GM18519 (cell line): ENCODE results near the gene MRPL19.

ENCODE experiments used
- ATAC-seq: cut with Tn5 transposase; IDR thresholded peaks from one replicate; pipeline ENCODE4 v1.9.1; 2021; ENCODE audit warnings: mild to moderate bottlenecking, moderate library complexity; ENCODE audit not compliant: unreplicated experiment, low FRiP score

The MRPL19 gene

DNA sequence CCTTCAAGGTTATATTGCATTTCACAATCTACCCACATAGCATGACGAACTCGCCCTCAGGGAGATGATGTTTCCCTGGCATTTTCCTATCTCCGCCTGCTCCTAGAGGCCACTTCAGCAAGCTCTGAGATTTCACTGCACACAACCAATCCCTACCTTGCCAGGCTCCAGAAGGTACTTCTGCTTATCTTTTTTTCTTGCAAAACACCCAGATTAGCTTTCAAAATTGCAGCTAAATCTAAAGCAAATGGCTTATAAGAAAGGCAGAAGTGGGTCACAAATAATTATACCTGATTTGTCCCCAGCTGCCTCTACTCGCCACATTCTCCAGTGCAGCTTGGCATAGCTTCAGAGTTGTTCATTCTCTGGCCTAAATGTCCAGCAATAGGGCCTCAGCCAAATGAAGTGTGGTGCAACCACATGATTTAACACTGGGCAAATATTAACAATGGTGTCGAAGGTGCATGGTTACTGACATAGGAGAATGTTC, 32.4 kb upstream of the MRPL19 start:
- no peak for ATAC-seq

DNA sequence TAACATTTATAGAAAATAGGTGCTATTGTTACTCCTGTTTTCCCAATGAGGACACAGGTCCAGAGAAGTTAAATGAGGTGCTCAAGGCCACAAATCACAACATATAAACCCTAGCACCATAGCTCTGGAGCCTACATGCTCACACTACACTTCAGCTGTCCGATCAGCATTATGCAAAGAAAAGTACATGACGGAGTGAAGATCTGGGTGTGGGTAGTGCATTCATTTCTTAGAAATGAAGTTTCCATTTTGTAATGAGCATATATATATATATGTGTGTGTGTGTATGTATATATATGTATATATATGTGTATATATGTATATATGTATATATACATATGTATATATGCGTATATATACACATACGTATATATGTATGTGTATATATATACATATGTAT, 30.2 kb upstream of the MRPL19 start:
- no peak for ATAC-seq

DNA sequence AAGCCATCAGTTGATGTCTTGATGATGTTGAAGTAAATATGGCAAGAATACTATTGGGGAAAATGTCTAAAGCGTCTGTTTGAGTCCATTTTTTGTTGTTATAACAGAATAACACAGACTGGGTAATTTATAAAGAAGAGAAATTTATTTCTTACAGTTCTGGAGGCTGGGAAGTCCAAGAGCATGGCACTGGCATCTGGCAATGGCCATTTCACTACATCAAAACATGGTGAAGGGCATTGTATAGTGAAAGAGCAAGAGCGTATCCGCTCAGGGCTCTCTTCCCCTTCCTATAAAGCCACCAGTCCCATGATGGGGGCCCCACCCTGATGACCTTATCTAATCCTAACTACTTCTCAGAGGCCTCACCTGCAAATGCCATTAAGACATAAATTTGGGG, 29.6 kb upstream of the MRPL19 start:
- no peak for ATAC-seq

DNA sequence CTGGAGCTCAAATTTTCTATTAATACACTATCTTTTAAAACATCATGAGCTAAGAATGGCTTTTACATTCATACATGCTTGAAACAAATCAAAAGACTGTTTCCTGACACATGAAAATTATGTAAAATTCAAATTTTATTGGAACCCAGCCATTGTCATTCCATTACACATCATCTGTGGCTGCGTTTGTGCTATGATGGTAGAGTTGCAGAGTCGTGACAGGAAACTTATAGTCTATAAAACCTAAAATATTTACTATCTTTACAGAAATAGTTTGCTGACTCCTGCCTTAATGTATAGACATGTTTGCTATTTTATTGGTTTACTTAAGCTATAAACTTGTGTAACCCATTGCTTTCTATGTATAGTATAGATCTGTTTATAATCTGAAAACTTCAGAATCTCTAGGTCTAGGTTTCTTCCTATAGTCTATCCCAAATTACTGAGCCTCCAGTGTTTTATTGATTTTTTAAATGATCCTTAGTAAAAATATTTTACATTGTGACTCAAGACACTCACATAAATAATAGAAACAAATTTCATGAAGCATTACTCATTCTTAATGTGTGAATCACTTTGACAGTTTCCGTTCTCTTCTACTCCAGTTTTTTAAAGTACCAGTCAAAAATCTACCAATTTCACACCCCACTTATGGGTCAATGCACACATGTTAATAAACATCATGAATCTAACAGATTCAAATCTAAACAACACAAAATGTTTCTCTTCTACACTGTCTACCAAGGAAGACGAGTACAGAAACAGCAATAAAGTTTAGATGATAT, 26.4 kb upstream of the MRPL19 start:
- no peak for ATAC-seq

DNA sequence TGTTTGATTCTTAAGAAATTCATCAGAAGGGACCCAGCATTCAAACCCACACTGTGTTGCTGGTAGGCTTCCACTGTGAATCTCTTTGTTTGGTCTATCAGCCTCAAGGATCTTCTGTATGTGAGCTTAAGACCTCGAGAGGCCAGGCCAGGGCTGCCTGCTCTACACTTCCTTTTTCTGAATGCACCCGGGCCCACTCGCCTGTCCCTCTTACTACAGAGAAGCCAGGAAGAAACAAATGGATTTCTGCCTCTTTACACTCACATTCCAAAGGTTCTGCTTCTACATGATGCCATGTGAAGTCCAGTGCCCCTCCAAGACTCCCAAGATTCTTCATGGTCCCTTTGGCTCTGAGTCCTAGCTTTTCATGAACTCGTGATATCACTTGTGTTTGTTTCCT, 25.4 kb upstream of the MRPL19 start:
- no peak for ATAC-seq

DNA sequence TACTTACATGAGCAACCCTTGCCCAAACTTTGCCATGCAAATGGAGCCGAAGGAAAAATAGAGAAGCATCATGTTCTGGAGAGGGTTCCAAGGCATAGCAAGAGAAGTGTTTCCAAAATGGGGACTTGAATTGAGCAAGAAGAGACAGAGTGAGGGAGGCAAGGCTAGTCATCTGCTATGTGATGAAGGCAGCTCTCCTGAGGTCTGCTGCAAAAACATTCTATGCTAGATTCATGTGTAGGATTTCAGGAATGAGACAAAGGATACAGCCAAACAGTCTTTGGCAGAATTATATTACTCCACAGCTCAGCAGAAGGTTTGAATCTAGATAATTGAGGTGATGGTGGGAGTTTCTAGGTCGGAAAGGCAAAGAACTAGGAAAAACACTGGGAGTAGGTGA, 24.1 kb upstream of the MRPL19 start:
- ATAC-seq: no peak

DNA sequence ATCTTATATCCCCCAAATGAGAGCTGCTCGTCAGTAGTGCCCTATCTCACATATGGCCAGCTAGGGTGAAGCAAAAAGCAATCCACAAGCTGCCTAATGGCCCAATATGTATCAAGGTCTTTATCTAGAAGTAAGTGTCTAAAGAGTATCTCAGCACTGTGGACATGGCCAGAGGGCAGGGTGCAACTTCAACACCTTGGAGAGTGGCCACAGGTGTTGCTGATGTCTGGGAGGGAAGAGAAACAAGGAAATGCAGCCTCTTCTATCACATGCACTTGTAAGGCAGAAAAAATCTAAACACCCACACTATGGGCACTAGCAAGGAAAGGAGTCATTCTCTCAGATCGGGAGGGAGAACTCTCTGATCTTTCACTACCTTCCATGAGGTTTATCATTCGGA, 23.7 kb upstream of the MRPL19 start:
- ATAC-seq: no peak

DNA sequence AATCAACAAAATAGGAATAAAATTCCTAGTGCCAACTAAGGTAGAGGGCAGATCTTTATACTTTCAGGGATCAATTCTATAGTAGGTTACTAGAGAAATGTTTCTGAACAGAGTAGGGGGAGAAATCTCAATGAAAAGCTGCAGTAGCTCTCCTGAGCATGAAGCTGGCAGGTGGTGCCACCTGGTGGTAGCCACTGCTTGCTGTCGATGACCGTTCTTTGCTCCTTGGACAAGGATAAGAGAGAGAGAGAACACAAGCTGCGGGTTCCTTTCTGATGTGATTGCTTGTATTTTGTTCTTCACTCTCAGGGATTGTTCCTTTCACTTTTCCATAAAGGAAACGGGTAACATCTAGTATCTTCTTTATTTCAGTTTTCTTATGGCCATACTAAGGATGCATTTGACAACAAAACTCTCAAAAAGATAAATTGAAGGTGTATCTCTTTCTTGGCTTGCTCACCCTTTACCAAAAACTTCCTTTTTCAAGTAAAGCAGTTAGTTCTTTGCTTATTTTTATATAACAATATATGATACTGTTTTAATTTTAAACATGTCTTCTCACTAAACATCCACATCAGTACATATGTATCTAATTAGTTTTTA, 18.6 kb upstream of the MRPL19 start:
- ATAC-seq: peak; percentile 95

DNA sequence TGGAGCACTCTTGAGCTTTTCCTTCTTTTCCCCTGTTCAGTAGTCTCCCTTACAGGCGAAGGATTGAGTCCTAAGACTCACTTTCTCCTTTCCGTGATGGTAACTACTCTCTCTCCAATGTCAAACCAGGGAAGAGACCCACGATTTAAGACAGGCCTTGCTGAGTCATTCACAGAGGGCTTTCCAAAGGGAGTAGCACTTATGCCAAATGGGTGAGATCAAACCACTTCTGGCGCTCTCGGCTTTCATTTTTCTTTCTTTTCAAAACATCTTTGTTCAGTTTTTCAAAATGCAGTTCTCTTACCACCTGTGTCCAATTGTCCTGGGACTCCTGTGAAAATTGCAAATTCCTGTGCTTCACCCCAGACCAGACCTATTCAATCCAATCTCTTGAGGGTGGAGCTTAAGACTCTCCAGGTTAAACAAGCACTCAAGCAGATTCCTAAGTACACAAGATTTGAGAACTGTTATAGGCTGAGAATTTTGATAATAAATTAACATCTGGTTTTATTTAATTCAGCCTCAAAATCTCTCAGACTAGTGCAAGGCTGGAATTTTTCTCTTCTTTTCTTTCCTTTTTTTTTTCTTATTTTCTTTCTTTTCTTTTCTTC, 14.4 kb upstream of the MRPL19 start:
- ATAC-seq: no peak

DNA sequence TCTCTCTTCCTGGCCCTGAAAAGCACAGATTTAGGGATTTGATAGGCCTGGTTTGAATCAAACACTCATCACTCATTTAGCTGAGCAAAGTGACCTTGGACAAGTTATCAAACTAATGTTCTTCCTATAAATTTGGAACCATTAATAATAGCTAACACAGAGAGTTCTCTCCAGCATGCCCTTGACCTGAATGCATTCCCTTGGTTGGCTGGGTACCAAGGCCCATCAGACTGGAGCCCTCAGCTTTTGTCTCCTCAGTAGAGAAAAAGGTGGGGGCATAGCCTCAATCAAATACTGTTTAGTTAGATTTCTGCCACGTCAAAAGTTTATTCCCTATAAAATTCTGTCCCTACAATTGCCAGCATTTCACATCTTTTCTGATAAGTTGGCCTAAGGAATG, 13.8 kb upstream of the MRPL19 start:
- no peak for ATAC-seq

DNA sequence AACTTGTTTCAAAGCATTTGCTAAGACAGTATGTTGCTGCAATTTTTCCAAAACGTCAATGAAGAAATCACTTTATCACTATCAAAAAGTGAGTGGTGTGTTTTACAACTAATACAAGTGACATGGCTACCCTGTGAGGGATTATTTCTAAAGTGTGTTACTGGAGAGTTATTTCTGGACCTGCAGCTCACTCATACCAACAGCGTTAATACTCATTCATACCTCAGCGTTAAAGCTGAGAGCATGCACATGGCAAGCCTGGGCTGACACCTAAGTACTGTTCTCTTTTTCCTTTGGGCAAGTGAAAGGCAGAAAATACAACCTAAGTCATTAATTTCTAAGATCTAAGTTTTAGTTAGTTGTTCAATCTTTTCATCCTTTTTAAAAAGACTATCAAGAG, 13.0 kb upstream of the MRPL19 start:
- ATAC-seq: no peak

DNA sequence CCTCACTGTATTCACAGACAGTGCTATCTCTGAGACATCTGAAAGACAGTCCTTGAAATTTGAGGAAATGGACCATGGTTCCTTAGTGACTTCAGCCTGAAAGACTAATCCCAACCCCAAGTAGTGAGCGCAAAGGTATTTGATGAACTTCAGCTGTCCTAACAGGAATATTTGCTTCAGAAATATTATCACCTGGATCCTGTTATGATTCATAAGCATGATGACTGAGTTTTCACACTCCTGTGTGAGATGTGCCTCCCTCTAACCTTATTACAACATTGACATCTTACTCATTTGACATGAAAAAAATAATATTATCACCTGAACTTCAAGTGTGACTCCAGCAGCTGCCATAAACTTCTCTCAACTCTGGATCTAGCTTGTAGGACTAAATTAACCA, 11.6 kb upstream of the MRPL19 start:
- no peak for ATAC-seq

DNA sequence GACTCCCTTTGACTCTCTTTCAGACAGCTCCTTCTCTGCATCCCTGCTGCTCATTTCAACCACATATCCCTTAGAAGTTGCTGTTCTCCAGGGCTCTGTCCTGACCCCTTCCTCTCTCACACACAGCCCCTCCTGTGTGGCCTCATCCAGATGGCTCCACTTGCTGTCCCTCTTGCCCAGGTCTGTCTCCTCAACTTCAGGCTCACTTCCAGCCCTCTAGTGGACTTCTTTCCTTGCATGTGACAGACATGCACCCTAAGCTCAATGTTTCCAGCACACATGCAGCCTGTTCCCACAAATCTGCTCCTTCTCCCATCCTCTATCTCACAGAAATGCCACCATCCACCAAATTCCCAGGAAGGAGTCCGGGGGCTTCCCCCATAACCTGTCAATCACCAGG, 9.0 kb upstream of the MRPL19 start:
- no peak for ATAC-seq

DNA sequence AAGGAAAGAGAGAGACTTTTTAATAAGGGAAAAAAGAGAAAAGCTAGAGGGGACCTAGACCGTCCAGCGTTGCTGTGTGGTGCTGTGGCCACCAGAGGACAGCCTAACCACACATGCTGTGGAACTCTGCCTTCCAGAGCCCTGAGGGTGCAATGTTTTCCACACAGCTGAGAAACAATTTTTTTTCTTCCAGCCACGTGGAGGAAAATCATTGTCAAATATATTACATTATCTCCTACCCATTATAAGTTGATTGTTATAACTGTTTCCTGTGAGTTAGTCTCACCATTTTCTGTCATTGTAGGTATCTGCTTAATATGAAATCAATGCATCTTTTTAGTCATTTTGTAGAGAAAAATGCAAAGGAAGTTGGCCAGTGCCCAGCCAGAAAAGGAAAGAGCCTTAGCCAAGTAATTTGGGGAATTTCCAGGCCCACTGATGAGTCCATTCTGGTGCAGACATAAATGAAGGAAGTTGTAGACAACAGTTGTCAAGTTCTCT, 5.9 kb upstream of the MRPL19 start:
- ATAC-seq: peak; percentile 93

DNA sequence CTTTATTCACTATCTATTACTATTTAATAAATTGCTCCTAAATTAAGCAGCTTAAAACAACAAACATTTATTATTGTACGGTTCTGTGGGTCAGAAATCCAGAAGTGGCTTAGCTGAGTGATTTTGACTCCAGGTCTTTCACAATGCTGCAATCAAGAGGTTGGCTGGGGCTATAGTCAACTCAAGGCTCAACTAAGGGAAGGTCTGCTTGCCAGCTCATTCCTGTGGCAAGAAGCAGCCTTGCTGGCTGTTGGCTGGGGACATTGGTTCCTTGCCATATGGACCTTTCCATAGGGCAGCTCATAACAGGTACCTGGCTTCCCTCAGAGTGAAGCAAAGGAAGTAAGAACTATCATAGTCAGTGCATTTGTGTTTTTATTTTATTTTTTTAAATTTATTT, 5.0 kb upstream of the MRPL19 start:
- no peak for ATAC-seq

DNA sequence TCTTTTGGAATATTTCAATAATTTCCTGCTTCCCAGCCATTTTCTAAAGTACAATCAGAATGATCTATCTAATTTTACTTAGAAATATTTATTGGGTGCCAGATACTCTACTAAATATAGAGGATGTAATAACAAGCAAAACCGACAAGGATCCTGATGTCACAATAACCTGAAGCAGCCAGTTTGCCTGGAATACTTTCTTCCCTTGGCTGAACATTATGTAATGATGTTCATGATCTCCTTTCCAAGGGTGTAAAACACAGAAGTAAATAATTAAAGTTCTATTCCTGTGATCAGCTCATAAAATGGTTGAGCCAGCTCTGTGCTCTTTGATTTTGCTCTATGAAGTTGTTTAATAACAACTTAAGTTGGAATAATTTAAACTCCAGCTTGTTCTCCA, 2.6 kb upstream of the MRPL19 start:
- no peak for ATAC-seq

DNA sequence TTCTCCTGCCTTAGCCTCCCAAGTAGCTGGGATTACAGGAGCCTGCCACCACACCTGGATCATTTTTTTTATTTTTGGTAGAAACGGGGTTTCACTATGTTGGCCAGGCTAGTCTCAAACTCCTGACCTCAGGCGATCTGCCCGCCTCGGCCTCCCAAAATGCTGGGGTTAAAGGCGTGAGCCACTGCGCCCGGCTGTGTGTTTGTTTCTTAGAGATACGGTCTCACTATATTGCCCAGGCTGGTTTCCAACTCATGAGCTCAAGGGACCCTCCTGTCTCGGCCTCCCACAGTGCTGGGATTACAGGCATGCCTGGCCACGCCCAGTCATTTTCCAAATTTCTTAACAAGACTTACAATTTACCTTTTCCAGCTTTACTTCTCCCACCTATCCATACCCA, 940 bp upstream of the MRPL19 start:
- ATAC-seq: no peak

DNA sequence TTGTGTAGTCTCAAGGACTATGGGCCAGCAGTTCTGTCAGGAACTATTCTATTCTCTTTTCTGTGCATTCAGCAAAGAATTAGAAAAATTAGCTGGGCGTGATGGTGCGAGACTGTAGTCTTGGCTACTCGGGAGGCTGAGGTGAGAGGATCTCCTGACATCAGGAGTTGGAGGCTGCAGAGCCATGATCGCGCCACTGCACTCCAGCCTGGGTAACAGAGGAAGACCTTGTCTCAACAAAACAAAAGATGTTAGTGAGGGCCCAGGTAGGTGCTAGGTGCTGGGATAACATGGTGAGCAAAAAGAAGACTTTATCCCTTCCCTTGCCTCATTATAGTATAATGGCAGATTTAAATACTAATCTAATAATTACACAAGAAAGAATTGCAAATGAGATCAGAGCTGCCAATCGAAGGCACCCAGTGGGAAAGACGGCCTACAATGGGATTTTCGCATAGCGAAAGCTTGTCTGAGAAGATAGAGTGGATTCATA, 447 bp upstream of the MRPL19 start:
- ATAC-seq: no peak

DNA sequence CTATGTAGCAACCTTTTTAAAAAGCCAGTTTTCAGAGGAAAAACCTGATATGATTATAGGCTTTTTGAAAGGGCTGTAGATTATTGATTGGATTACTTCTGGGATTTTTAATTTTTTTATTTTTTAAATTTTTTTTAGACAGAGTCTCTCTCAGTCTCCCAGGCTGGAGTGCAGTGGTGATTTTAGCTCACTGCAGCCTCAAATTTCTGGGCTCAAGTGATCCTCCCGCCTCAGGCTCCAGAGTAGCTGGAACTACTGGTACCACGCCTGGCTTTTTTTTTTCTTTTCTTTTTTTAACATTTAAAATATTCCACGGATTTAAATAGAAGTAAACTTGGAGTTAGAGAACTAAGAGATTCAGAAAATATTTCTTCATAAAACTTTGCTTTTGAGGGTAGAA, 1.2 kb downstream of the MRPL19 start:
- no peak for ATAC-seq

DNA sequence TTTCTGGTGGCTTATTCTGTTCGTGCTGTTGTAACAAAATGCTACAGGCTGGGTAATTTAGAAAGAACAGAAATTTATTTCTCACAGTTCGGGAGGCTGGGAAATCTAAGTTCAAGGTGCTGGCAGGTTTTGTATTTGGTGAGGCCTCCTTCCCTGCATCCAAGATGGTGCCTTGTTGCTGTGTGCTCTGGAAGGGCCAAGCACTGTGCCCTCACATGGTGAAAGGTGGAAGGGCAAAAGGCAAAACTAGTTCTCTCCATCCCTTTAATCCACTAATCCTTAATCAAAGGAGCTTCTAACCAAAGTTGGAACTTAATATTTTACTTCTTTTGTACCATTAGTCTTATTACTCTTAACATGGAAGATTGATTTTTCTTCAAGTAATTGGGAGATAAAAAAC, 7.4 kb downstream of the MRPL19 start:
- ATAC-seq: no peak

DNA sequence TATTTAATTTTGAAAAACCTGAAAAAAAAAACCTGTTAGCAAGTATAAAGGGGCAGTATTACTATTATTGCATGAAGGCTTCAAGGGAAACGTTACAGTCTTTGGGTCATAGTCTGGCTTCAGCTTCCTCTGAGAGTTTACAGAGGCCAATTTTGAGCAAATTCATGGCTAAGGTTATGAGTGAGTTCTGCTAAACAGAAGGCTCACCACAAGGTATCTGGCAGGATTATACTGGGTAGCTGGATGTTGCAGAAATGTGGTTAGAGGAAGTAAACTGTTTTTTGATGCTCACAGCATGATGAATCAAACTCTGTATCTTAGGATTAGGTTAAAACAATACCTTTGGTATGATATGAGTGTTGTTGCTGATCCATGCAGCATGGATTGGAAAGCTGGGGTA, 9.3 kb downstream of the MRPL19 start:
- ATAC-seq: no peak

DNA sequence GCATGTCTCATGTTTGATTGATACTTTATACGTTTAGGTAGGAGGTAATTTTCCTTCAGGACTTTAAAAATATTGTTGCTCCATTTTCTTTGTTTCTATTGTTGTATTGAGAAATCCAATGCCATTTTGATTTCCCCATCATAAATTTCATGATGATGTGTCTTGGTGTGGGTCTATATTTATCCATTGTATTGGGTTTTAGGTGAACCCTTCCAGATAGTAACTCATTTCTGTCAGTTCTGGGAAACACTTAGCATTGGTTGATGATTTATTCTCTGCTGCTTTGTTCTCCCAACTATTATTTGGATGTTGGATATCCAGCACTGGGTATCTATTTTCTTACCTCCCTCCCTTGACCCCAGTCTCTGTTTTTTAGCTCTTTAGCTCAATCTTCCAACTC, 10.0 kb downstream of the MRPL19 start:
- ATAC-seq: no peak
